Measurements from ENCODE around the gene SOX4.
"Not testable (repeated sequence)": the region's sequence is repeated elsewhere in the genome, so short reads cannot be mapped to it uniquely, and the experiment has no call there.

The SOX4 gene

GRCh38 chr6:21593412-21593926 is at the start of gene SOX4:
Gene SOX4 (plus strand): TSS chr6:21593751. CDS start chr6:21594535, 784 bp downstream.
- peak; percentile 57 for DNase-seq

- DNase-seq: not testable (repeated sequence)
These were observed 41.3 kb upstream of the SOX4 start for GRCh38 chr6:21552286-21552685.

- DNase-seq: no peak
These were observed 39.3 kb upstream of the SOX4 start for GRCh38 chr6:21554286-21554685.

- DNase-seq: no peak
These were observed 38.4 kb upstream of the SOX4 start for GRCh38 chr6:21555197-21555596.

GRCh38 chr6:21556511-21556910 is 37.0 kb upstream of the SOX4 start:
- no peak for DNase-seq

GRCh38 chr6:21556968-21557721 is 36.4 kb upstream of the SOX4 start:
- DNase-seq: no peak

- DNase-seq: no peak
These were observed 34.3 kb upstream of the SOX4 start for GRCh38 chr6:21559238-21559637.

- no peak for DNase-seq
These were observed 33.3 kb upstream of the SOX4 start for GRCh38 chr6:21560249-21560648.

- DNase-seq: no peak
These were observed 28.1 kb upstream of the SOX4 start for GRCh38 chr6:21565431-21565830.

GRCh38 chr6:21578523-21578922 is 15.0 kb upstream of the SOX4 start:
- DNase-seq: no peak

- DNase-seq: no peak
These were observed 10.9 kb upstream of the SOX4 start for GRCh38 chr6:21582651-21583050.

GRCh38 chr6:21586300-21586699 is 7.3 kb upstream of the SOX4 start:
- no peak for DNase-seq

GRCh38 chr6:21586740-21587178 is 6.8 kb upstream of the SOX4 start:
- DNase-seq: no peak

- DNase-seq: peak; percentile 26
These were observed 6.2 kb upstream of the SOX4 start for GRCh38 chr6:21587179-21587960.

GRCh38 chr6:21587961-21588480 is 5.5 kb upstream of the SOX4 start:
- DNase-seq: peak; percentile 27

- DNase-seq: peak; percentile 33
These were observed 4.8 kb upstream of the SOX4 start for GRCh38 chr6:21588481-21589351.

- peak; percentile 83 for DNase-seq
These were observed 3.9 kb upstream of the SOX4 start for GRCh38 chr6:21589352-21590345.

- DNase-seq: no peak
These were observed 3.2 kb upstream of the SOX4 start for GRCh38 chr6:21590346-21590745.

GRCh38 chr6:21591446-21591845 is 2.1 kb upstream of the SOX4 start:
- no peak for DNase-seq

GRCh38 chr6:21592953-21593352 is 598 bp upstream of the SOX4 start:
- DNase-seq: no peak

- DNase-seq: peak; percentile 17
These were observed 420 bp downstream of the SOX4 start for GRCh38 chr6:21593927-21594415.
